Left hindlimb (tissue), 1 donor: ENCODE data around the gene SETSIP.
"Not testable (repeated sequence)": the region's sequence is repeated elsewhere in the genome, so short reads cannot be mapped to it uniquely, and the experiment has no call there.

Experiments
- DNase-seq: peaks from one replicate; pipeline ENCODE4 v3.0.0-alpha.2; 2018

SETSIP gene

DNA sequence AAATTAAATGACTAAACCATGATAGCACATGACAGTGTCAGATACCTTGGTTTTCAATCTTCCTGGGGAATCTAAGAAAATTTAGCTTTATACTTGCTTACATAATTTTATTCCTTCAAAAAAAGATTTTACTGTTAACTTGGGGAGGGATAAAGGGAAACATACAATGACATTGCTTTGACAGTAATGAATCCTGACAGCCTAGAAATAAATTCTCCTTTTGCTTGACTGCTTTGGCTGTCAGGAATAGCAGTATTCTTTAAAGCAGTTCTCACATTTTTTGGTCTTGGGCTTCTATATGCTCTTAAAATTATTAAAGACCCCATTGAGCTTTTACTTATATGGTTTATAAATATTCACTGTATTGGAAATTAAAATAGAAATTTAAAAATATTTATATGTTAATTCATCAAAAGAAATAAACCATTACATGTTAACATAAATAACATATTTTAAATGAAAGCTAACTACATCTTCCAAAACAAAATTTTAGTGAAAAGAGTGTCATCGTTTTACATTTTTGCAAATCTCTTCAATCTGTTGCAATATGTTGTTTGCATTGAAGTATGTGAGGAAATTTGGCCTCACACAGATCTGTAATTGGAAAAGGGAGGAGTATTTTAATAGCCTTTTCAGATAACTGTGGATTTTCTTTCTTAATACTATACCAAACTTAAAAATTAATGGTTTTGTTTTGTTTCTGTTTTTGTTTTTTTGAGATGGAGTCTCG is 29.3 kb downstream of the SETSIP start:
- DNase-seq, result no peak

DNA sequence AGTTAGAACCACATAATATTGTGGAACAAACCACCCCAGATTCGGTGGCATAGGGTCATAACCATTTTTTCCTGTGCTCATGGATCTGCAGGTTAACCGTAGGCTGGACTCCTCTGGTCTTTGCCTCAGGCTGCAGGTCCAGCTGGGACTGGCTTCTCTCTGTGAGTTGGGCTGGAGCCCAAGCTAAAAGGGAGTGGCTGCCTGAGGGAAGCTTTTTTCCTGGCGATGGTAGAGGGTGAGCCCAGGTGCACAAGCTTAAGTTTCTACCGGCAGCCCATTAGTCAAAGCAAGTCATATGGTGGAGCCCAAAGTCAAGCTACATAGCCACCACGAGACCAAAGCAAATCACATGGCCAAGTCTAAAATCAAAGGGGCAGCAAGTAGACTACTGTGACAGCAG is 31.6 kb downstream of the SETSIP start:
- DNase-seq, result no peak

DNA sequence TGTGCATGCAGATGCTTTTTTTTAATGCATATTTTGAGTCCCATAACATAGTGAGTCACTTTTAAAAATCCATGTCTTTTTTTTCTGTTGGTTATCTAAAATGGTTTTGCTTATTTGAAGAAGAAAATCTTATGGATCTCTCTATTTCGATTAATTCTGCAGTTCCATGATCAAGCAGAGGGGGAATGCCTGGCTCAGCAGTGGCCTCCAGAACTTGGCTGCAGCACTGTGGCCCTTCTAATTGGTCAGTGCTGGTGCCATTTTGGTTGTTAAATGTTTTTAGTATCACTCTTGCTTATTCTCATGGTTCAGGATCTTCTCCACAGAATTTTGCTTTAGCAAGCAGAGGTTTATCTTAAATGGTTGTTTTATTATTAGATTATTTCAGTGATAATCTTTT is 34.2 kb downstream of the SETSIP start:
- DNase-seq, result no peak

DNA sequence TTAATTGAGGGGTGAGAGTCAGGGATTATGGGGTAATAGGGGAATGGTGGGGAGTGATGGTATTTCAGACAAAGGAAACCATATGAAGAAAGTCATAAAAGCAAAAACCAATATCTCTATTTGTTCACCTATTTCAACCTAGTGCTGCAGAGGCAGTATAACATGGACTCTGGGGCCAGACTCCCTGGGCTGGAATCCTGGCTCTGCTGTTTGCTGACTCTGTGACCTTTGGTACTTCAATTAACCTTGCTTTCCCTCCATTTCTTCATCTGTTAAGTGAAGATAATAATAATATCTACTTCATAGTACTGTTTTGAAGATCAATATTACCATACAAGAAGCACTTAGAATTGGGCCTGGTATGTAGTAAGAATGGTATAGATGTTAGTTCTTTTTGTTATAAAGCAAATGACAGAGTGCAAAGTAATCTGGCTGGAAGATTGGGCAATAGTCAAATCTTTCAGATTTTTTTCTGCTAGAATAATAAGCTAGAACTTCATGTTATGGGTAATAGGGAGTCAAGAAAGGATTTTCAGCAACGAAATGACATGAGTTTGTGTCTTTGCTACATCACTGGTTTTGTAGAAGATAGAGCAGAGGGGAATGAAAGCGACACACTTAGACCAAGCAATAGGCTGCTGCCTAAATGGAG is 36.4 kb downstream of the SETSIP start:
- DNase-seq, result no peak

DNA sequence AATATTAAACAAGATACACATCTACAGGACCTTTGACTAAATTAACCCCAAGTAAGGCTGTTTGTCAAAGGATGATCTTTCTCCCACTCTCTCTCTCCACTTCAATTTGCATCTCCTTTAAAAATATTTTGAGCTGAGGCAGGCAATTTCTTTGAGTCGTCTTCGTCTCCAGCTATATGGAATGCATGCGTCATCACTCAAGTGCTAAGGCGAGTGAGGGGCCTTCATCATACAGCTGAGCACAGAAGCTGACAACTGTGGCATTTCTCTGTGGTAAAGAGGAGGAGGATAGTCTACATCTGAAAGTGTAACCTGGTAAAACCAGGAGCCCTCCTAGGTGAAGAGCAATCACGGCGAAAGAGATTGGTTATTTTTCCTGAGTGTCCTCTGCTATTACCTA is 37.8 kb downstream of the SETSIP start:
- no peak for DNase-seq

DNA sequence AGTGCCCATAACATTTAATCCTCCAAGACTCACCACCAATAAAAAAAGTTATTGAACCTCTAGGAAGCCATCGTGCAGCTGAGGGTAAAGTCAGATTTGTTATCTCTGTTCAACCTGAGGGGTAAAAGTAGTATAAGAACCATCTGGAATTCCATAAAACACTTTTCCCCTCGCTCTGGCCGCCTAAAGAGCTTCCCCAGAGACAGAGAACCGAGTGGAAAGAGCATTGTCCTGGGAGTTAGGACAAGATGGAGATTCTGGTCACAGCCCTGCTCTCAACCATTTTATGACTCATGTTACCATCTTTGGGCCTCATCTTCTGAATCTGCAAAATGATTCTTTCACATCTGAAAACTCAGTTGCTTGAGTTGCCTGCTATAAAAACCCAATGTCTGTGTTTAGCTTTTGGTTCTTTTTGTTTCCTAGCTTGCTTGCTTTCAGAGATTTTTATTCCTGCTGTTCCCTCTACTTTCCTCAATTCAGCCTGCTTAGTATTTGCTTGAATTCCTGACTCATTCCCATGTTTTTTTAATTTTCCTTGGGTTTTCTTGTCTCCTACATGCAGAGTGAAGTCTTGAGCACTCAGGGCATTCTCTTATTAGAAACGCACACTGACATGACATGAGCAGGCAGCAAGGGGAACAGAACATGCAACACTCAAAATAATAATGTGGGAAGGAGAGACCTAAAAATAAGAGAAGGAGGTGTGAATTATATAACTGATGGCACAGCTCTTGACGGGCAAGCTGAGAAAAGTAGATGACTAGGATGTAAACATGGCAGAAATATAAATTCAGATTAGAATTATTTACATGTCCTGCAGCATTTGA is 43.7 kb downstream of the SETSIP start:
- no peak for DNase-seq

DNA sequence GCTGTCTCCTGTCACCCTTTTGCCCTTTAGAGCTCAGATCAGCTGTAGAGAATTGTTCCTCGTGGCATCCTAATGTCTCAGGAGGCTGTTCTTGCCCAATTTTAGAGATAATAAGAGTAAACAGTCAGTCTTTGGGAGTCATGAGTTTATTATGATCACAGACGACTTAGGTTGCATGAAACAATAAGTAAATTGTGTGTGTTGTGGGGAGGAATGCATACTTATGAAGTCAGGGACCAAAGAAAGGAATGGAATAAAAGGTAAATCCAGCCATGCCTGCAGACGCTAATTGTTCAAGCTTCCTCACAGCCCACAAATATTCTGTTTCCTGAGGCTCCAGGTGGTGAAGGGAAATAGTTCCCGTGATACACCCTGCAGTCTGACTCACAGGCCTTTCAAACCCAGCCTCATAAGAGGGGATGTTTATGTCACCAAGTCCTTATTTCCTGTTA is 44.5 kb downstream of the SETSIP start:
- DNase-seq, result no peak

DNA sequence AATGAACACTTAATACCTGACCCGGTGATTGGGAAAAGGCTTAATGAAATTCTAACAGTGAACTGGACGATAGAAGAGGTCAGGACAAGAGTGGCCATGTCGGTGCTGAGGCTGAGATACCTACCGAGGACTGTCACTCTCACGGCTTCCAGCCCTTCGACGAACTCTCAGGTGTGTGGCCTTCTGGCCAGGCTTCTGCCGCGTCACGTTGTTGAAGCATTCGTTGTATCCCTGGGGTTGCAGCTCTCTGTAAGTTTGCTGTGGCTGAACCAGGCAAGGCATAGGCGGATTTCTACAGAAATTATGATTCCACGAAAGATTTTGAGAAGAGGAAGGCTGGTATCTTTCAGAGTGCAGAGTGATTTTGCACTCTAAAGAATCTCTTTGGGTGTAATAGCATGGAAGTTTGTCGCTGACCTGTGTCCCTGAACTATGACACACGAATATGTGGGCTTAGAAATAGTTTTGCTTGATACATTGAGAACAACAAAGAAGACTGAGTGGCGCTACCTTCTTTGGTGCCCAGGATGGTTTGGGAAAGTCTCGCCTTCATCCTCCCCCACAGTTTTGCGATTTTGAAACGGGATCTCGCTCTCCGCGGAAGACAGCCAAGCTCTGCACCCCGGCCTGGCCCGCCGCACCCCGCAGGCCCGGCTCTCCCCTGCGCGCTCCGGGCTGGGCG is 45.8 kb downstream of the SETSIP start:
- DNase-seq, result no peak

DNA sequence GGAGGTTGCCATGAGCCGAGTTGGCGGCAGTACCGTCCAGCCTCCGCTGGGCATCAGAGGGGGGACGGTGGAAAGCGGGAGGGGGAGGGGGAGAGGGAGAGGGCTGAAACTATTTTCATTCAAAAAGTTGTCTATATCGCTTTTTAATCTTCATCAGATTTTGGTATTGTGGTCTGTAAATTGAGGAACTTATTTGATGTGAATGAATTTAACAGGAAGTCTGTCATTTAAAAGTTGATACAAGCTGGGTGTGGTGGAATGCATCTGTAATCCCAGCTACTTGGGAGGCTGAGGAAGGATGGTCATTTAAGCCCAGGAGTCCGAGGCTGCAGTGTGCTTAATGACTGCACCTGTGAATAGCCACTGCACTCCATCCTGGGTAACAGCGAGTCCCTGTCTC is 48.4 kb downstream of the SETSIP start:
- DNase-seq, result no peak

DNA sequence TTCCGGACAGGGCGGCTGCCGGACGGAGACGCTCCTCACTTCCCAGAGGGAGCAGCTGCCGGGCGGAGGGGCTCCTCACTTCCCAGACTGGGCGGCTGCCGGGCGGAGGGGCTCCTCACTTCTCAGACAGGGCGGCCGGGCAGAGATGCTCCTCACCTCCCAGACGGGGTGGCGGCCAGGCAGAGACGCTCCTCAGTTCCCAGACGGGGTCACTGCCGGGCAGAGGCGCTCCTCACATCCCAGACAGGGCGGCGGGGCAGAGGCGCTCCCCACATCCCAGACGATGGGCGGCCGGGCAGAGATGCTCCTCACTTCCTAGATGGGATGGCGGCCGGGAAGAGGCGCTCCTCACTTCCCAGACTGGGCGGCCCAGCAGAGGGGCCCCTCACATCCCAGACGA is 49.2 kb downstream of the SETSIP start:
- not testable (repeated sequence) for DNase-seq
